Measurements from ENCODE around the gene PLXDC2. TPM values are rescaled to one million over a fixed set of nuclear protein-coding genes. Genes with fewer than 3 reads are reported as not detected.

Gene PLXDC2
- polyA plus RNA-seq, 1 of the 3 experiments (the other 2 are of a cell fraction), result 2.5 TPM

GRCh38 chr10:19974138-19974537 is 157.9 kb downstream of the PLXDC2 start:
- CTCF ChIA-PET, result interaction anchor here (0.6 to 0.8 kb wide), 3 partner anchors 9 to 422 kb away, joined by 3 to 4 read pairs (median 3); no protein-coding TSS in a partner anchor
- Histone ChIP-seq H3K79me2 (ENCODE audit: insufficient read depth) (no peaks in the 10 kb centered on the region), H3K4me1 (ENCODE audit: control insufficient read depth in 1 of 2, insufficient read depth in 2 of 2, low read depth in 1 of 2, low read length in 1 of 2) (peaks cover 0 to 5% of the 10 kb centered on the region in 2 experiments; a peak in 3 of 4 replicates), H3F3A (replicated peaks; ENCODE audit: insufficient read depth) (no peaks in the 10 kb centered on the region), H3K9me2 (no peaks in the 10 kb centered on the region), H3K36me3 (replicated peaks in 1 of 2; ENCODE audit: control insufficient read depth in 1 of 2, insufficient read depth in 2 of 2, low read length in 1 of 2) (no peaks in the 10 kb centered on the region), H2AFZ (ENCODE audit: low read depth) (no peak overlapping the region), H3K27me3 (ENCODE audit: insufficient read depth) (no peaks in the 10 kb centered on the region), H3K4me2 (no peak overlapping the region), H3K27ac (ENCODE audit: low read depth in 2 of 2, low read length in 1 of 2) (no peak overlapping the region), H4K20me1 (ENCODE audit: insufficient read depth) (no peaks in the 10 kb centered on the region), H3K9ac (no peak overlapping the region), H3K4me3 (ENCODE audit: low read depth in 2 of 2, low read length in 1 of 2) (no peak overlapping the region), H3K9me3 (no peaks in the 10 kb centered on the region)
- DNase-seq, result no peak
- POLR2A ChIA-PET, result no interaction called here
- 53% methylated on average over 1 of the region's 1 CpG for WGBS (ENCODE audit: low lambda C conversion rate)
- TF ChIP-seq EP300 (IDR thresholded peaks at IDR 0.05; ENCODE audit: borderline replicate concordance in 1 of 2, low read depth in 1 of 2, low read length in 1 of 2), result no peak
- TF ChIP-seq GATA2 (CRISPR knock-in tag; IDR thresholded peaks at IDR 0.05), result no peak
- no peak for TF ChIP-seq TCF12 (IDR thresholded peaks at IDR 0.05)
- TF ChIP-seq ZBTB33 (IDR thresholded peaks at IDR 0.05; ENCODE audit: borderline replicate concordance, low read depth), result no peak
- TF ChIP-seq USF2 (IDR thresholded peaks at IDR 0.05; ENCODE audit: borderline replicate concordance, low read depth, low read length), result no peak
- TF ChIP-seq SIN3A (IDR thresholded peaks at IDR 0.05; ENCODE audit: borderline replicate concordance, low read depth, low read length), result no peak
- no peak for TF ChIP-seq USF1 (IDR thresholded peaks at IDR 0.05; ENCODE audit: borderline replicate concordance, low read depth)
- TF ChIP-seq IRF3 (IDR thresholded peaks at IDR 0.05; ENCODE audit: low read depth, low read length), result no peak
- no peak for TF ChIP-seq POLR2AphosphoS5 (IDR thresholded peaks at IDR 0.05; ENCODE audit: low read depth, low read length)
- no peak for TF ChIP-seq FOSL2 (IDR thresholded peaks at IDR 0.05; ENCODE audit: borderline replicate concordance, low read depth)
- TF ChIP-seq JUND (IDR thresholded peaks at IDR 0.05), result no peak
- no peak for TF ChIP-seq RCOR1 (IDR thresholded peaks at IDR 0.05; ENCODE audit: low read length)
- TF ChIP-seq MEF2A (IDR thresholded peaks at IDR 0.05; ENCODE audit: borderline replicate concordance, low read depth), result no peak

Data from SK-N-SH (cell line).